ENCODE data around the gene RAB2B.
A peak's percentile ranks its signal among the peaks of the same experiment; 100 is the strongest.
"Not testable (repeated sequence)": the region's sequence is repeated elsewhere in the genome, so short reads cannot be mapped to it uniquely, and the experiment has no call there.

The RAB2B gene

GRCh38 chr14:21476523-21476924 is 235 bp downstream of the RAB2B start:
- TF ChIP-seq CTCF (conservative IDR thresholded peaks at IDR 0.05) (no peak), ZFX (IDR thresholded peaks at IDR 0.05) (no peak)
- H3K27ac ChIP-seq, result peak overlapping the region; percentile 69

GRCh38 chr14:21475767-21476522 is 814 bp downstream of the RAB2B start:
- peak overlapping the region; percentile 69 for H3K27ac ChIP-seq
- TF ChIP-seq ZFX (IDR thresholded peaks at IDR 0.05) (no peak), CTCF (conservative IDR thresholded peaks at IDR 0.05) (no peak)

GRCh38 chr14:21467616-21468015 is 9.1 kb downstream of the RAB2B start:
- TF ChIP-seq CTCF (conservative IDR thresholded peaks at IDR 0.05) (no peak), ZFX (IDR thresholded peaks at IDR 0.05) (no peak)

GRCh38 chr14:21455912-21456667 is 20.7 kb downstream of the RAB2B start, which contains the start of gene CHD8:
TSS of gene CHD8 (minus strand) at chr14:21456123. CDS start at chr14:21431643, 24,480 bp downstream.
- no peak for TF ChIP-seq ZFX (IDR thresholded peaks at IDR 0.05)
- peak; percentile 80 for TF ChIP-seq CTCF (conservative IDR thresholded peaks at IDR 0.05)
- H3K27ac ChIP-seq, result peak within 1 kb of the TSS; percentile 90

More at GRCh38 chr14:21467616-21468015, 9.1 kb downstream of the RAB2B start:
- no peak overlapping the region for H3K27ac ChIP-seq

- TF ChIP-seq CTCF (conservative IDR thresholded peaks at IDR 0.05) (no peak), ZFX (IDR thresholded peaks at IDR 0.05) (peak; percentile 27; the same call in 1 of the 2 replicates)
- peak overlapping the region; percentile 90 for H3K27ac ChIP-seq
Observed at GRCh38 chr14:21455592-21455911, 21.2 kb downstream of the RAB2B start.

- TF ChIP-seq CTCF (conservative IDR thresholded peaks at IDR 0.05), result no peak
- no peak for TF ChIP-seq ZFX (IDR thresholded peaks at IDR 0.05)
- peak overlapping the region; percentile 90 for H3K27ac ChIP-seq
Observed at GRCh38 chr14:21454843-21455544, 21.8 kb downstream of the RAB2B start.

- no peak overlapping the region for H3K27ac ChIP-seq
- TF ChIP-seq CTCF (conservative IDR thresholded peaks at IDR 0.05) (no peak), ZFX (IDR thresholded peaks at IDR 0.05) (no peak)
Observed at GRCh38 chr14:21449899-21450216, 26.9 kb downstream of the RAB2B start.

GRCh38 chr14:21442657-21443056 is 34.1 kb downstream of the RAB2B start:
- not testable (repeated sequence) for H3K27ac ChIP-seq

Data from C4-2B (cell line).